Osteocyte (in vitro differentiated cells): ENCODE results near the gene PIP4K2A. TPM values are rescaled to one million over a fixed set of nuclear protein-coding genes. Genes with fewer than 3 reads are reported as not detected.
"Not testable (repeated sequence)": the region's sequence is repeated elsewhere in the genome, so short reads cannot be mapped to it uniquely, and the experiment has no call there.

Source experiments
- DNase-seq: peaks from one replicate; pipeline ENCODE4 v3.0.0; 2021; ENCODE audit warnings: mixed read lengths; ENCODE audit not compliant: unreplicated experiment; ENCODE audit errors: extremely low spot score
- H3K27ac Mint-ChIP-seq: one replicate; pipeline ENCODE4 v1.8.0; 2021; ENCODE audit warnings: mild to moderate bottlenecking, mixed read lengths; ENCODE audit not compliant: unreplicated experiment
- H3K27me3 Mint-ChIP-seq: one replicate; pipeline ENCODE4 v1.8.0; 2021; ENCODE audit warnings: mixed read lengths; ENCODE audit not compliant: unreplicated experiment
- H3K36me3 Mint-ChIP-seq: one replicate; pipeline ENCODE4 v1.8.0; 2021; ENCODE audit warnings: mixed read lengths; ENCODE audit not compliant: unreplicated experiment
- H3K4me1 Mint-ChIP-seq: one replicate; pipeline ENCODE4 v1.8.0; 2021; ENCODE audit warnings: mixed read lengths; ENCODE audit not compliant: unreplicated experiment
- H3K4me3 Mint-ChIP-seq: one replicate; pipeline ENCODE4 v1.8.0; 2021; ENCODE audit warnings: mild to moderate bottlenecking, moderate library complexity, mixed read lengths; ENCODE audit not compliant: unreplicated experiment
- H3K9me3 Mint-ChIP-seq: one replicate; pipeline ENCODE4 v1.8.0; 2021; ENCODE audit warnings: mixed read lengths; ENCODE audit not compliant: unreplicated experiment
- total RNA-seq: library from RNA; stranded (reverse); gene quantifications from 2 replicates; pipeline ENCODE4 v1.2.1, GENCODE V29; 2021
- TF ChIP-seq, protein P1 (sequence below): fragments of 200-600 bp; sonication (generic); IDR thresholded peaks from 2 replicates; pipeline ENCODE4 v1.5.0; 2021; ENCODE audit warnings: antibody characterized with exemption, mild to moderate bottlenecking, moderate library complexity

PIP4K2A gene
- total RNA-seq, 1 donor from 2014 or later, result 41.1 TPM

GRCh38 chr10:22697800-22698199 lies 16.6 kb downstream of the PIP4K2A start:
- H3K27ac Mint-ChIP-seq, result no peak overlapping the region
- H3K9me3 Mint-ChIP-seq, result no peaks in the 10 kb centered on the region
- peaks cover 2% of the 10 kb centered on the region for H3K36me3 Mint-ChIP-seq
- no peak overlapping the region for H3K4me3 Mint-ChIP-seq
- H3K27me3 Mint-ChIP-seq, result no peaks in the 10 kb centered on the region
- TF ChIP-seq, protein P1, sequence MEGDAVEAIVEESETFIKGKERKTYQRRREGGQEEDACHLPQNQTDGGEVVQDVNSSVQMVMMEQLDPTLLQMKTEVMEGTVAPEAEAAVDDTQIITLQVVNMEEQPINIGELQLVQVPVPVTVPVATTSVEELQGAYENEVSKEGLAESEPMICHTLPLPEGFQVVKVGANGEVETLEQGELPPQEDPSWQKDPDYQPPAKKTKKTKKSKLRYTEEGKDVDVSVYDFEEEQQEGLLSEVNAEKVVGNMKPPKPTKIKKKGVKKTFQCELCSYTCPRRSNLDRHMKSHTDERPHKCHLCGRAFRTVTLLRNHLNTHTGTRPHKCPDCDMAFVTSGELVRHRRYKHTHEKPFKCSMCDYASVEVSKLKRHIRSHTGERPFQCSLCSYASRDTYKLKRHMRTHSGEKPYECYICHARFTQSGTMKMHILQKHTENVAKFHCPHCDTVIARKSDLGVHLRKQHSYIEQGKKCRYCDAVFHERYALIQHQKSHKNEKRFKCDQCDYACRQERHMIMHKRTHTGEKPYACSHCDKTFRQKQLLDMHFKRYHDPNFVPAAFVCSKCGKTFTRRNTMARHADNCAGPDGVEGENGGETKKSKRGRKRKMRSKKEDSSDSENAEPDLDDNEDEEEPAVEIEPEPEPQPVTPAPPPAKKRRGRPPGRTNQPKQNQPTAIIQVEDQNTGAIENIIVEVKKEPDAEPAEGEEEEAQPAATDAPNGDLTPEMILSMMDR, result no peak
- H3K4me1 Mint-ChIP-seq, result peaks cover 23% of the 10 kb centered on the region
- no peak for DNase-seq

GRCh38 chr10:22697101-22697500 lies 17.3 kb downstream of the PIP4K2A start:
- peaks cover 2% of the 10 kb centered on the region for H3K36me3 Mint-ChIP-seq
- H3K27me3 Mint-ChIP-seq, result no peaks in the 10 kb centered on the region
- peaks cover 23% of the 10 kb centered on the region for H3K4me1 Mint-ChIP-seq
- no peak overlapping the region for H3K4me3 Mint-ChIP-seq
- TF ChIP-seq, protein P1, result no peak
- DNase-seq, result no peak
- H3K9me3 Mint-ChIP-seq, result no peaks in the 10 kb centered on the region
- no peak overlapping the region for H3K27ac Mint-ChIP-seq

DNA sequence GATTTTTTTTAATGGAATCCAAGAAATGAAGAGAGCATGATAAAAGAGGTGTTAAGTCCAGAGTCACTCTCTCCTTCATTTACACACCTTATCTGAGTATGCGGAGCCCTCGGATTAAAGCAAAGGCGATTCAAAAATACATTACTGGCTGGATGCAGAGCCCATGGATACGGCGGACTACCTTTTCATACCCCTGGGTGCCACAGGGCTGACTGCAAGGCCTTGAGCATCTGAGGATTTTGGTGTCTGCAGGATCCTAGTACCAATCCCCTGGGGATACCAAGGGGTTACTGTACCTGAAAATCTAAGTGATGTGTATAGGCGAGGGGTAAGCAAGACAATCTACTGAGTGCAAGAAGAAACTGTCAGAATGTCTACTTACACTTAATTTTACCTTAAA lies 20.5 kb downstream of the PIP4K2A start:
- no peak for DNase-seq
- Mint-ChIP-seq H3K9me3 (no peaks in the 10 kb centered on the region), H3K36me3 (no peaks in the 10 kb centered on the region), H3K4me3 (no peak overlapping the region), H3K27ac (no peak overlapping the region), H3K27me3 (no peaks in the 10 kb centered on the region), H3K4me1 (peaks cover 32% of the 10 kb centered on the region)
- TF ChIP-seq, protein P1, result no peak

DNA sequence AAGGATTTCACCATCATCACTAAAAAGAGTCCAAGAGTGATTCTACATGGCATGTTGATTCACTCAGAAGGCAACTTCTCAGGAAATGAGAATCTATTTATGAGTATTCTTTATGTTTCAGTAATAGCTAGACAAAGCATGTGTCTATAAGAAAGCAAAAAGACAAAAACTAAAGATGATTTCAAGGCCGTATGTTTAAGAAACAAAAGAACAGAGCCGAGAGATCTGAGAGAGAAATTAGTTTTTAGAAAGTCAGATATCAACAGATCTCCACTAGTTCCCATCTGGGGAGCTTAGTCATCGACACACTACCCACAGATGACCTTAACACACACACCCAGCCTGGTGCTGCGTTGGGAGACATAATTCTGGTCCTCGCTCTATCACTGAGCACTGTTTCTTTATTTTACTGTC lies 21.0 kb downstream of the PIP4K2A start:
- no peaks in the 10 kb centered on the region for H3K27me3 Mint-ChIP-seq
- peak overlapping the region; percentile 12 for H3K27ac Mint-ChIP-seq
- DNase-seq, result no peak
- H3K36me3 Mint-ChIP-seq, result no peaks in the 10 kb centered on the region
- H3K9me3 Mint-ChIP-seq, result no peaks in the 10 kb centered on the region
- H3K4me1 Mint-ChIP-seq, result peaks cover 32% of the 10 kb centered on the region
- no peak overlapping the region for H3K4me3 Mint-ChIP-seq
- TF ChIP-seq, protein P1, result no peak

GRCh38 chr10:22692119-22692518 lies 22.3 kb downstream of the PIP4K2A start:
- not testable (repeated sequence) for DNase-seq, H3K27me3 Mint-ChIP-seq, H3K36me3 Mint-ChIP-seq, H3K4me3 Mint-ChIP-seq, H3K27ac Mint-ChIP-seq, H3K9me3 Mint-ChIP-seq
- peaks cover 30% of the 10 kb centered on the region for H3K4me1 Mint-ChIP-seq
